ENCODE measurements around the gene HOXC6. TPM values are rescaled to one million over a fixed set of nuclear protein-coding genes. Genes with fewer than 3 reads are reported as not detected.
A peak's percentile ranks its signal among the peaks of the same experiment; 100 is the strongest.

Gene HOXC6
- total RNA-seq, 1 donor from 2014 or later: 0.21 TPM

GRCh38 chr12:54034785-54035310 is 6.6 kb downstream of the HOXC6 start:
- H3K27ac Mint-ChIP-seq (ENCODE audit: unreplicated experiment): no peak overlapping the region
- no peak for DNase-seq (ENCODE audit: low spot score)
- H3K9me3 Mint-ChIP-seq (ENCODE audit: unreplicated experiment): no peaks in the 10 kb centered on the region
- peaks cover 24% of the 10 kb centered on the region for H3K4me1 Mint-ChIP-seq (ENCODE audit: unreplicated experiment)
- H3K36me3 Mint-ChIP-seq (ENCODE audit: low read depth, unreplicated experiment): peaks cover 7% of the 10 kb centered on the region
- no peak for TF ChIP-seq CTCF (IDR thresholded peaks at IDR 0.05; ENCODE audit: unreplicated experiment)
- H3K4me3 Mint-ChIP-seq (ENCODE audit: unreplicated experiment): peak overlapping the region; percentile 21
- peaks cover 60% of the 10 kb centered on the region for H3K27me3 Mint-ChIP-seq (ENCODE audit: unreplicated experiment)

GRCh38 chr12:54035568-54036264 is 7.5 kb downstream of the HOXC6 start:
- TF ChIP-seq CTCF (IDR thresholded peaks at IDR 0.05; ENCODE audit: unreplicated experiment): no peak
- Mint-ChIP-seq H3K27ac (ENCODE audit: unreplicated experiment) (no peak overlapping the region), H3K4me3 (ENCODE audit: unreplicated experiment) (no peak overlapping the region)

GRCh38 chr12:54036620-54037359 is 8.6 kb downstream of the HOXC6 start:
- Mint-ChIP-seq H3K36me3 (ENCODE audit: low read depth, unreplicated experiment) (peaks cover 9% of the 10 kb centered on the region), H3K4me3 (ENCODE audit: unreplicated experiment) (no peak overlapping the region), H3K27me3 (ENCODE audit: unreplicated experiment) (peaks cover 67% of the 10 kb centered on the region), H3K4me1 (ENCODE audit: unreplicated experiment) (peaks cover 20% of the 10 kb centered on the region), H3K9me3 (ENCODE audit: unreplicated experiment) (no peaks in the 10 kb centered on the region), H3K27ac (ENCODE audit: unreplicated experiment) (no peak overlapping the region)
- no peak for TF ChIP-seq CTCF (IDR thresholded peaks at IDR 0.05; ENCODE audit: unreplicated experiment)
- DNase-seq (ENCODE audit: low spot score): no peak

More at GRCh38 chr12:54035568-54036264, 7.5 kb downstream of the HOXC6 start:
- H3K9me3 Mint-ChIP-seq (ENCODE audit: unreplicated experiment): no peaks in the 10 kb centered on the region
- no peak for DNase-seq (ENCODE audit: low spot score)
- H3K4me1 Mint-ChIP-seq (ENCODE audit: unreplicated experiment): peaks cover 20% of the 10 kb centered on the region
- peaks cover 62% of the 10 kb centered on the region for H3K27me3 Mint-ChIP-seq (ENCODE audit: unreplicated experiment)
- H3K36me3 Mint-ChIP-seq (ENCODE audit: low read depth, unreplicated experiment): peaks cover 8% of the 10 kb centered on the region

GRCh38 chr12:54037360-54038283 is 9.4 kb downstream of the HOXC6 start:
- H3K27me3 Mint-ChIP-seq (ENCODE audit: unreplicated experiment): peaks cover 68% of the 10 kb centered on the region
- H3K4me3 Mint-ChIP-seq (ENCODE audit: unreplicated experiment): no peak overlapping the region
- H3K27ac Mint-ChIP-seq (ENCODE audit: unreplicated experiment): no peak overlapping the region
- DNase-seq (ENCODE audit: low spot score): no peak
- peaks cover 15% of the 10 kb centered on the region for H3K4me1 Mint-ChIP-seq (ENCODE audit: unreplicated experiment)
- H3K9me3 Mint-ChIP-seq (ENCODE audit: unreplicated experiment): no peaks in the 10 kb centered on the region
- H3K36me3 Mint-ChIP-seq (ENCODE audit: low read depth, unreplicated experiment): peaks cover 9% of the 10 kb centered on the region
- no peak for TF ChIP-seq CTCF (IDR thresholded peaks at IDR 0.05; ENCODE audit: unreplicated experiment)

Measured in endothelial cell (in vitro differentiated cells).